Measurements from ENCODE around the gene H3-3A.

- TF ChIP-seq CTCF (conservative IDR thresholded peaks at IDR 0.05) (no peak), ZFX (IDR thresholded peaks at IDR 0.05) (no peak)
Measured at GRCh38 chr1:226078374-226078773, 15.9 kb downstream of the H3-3A start.

Measured in C4-2B (cell line).